ENCODE data around the gene HIVEP2.

DNA sequence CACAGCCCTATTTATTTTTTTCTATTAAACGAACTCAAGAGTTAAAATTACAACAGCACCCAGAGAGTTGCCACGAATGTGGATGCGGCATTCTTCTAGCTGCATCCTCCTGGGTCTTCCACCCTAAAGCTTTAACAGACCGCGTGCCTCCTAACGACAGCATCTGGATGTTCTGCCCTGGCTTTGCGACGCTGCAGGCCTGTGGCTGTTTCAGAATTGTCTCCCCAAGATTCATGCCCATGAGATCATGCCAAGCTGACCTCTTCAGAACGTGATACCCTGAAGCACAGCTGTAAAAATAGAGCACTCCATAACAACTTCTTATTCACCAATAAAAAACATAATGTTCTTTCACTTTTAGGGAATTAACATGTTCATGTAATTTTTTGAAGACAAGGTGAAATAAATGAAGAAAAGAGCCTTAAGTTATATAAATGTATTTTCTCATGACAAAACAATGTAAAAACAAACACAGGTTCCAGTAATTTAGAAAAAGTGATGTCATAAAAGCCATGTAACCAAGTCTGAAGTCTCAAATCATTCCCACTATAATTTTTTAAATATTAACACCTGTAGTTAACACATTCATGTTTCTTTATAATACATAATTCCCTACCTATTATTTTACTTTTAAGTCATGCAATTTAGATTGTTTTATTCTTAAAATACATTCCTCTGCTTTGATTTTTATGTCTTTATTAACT is 26.5 kb downstream of the HIVEP2 start:
- TF ChIP-seq, protein P1, sequence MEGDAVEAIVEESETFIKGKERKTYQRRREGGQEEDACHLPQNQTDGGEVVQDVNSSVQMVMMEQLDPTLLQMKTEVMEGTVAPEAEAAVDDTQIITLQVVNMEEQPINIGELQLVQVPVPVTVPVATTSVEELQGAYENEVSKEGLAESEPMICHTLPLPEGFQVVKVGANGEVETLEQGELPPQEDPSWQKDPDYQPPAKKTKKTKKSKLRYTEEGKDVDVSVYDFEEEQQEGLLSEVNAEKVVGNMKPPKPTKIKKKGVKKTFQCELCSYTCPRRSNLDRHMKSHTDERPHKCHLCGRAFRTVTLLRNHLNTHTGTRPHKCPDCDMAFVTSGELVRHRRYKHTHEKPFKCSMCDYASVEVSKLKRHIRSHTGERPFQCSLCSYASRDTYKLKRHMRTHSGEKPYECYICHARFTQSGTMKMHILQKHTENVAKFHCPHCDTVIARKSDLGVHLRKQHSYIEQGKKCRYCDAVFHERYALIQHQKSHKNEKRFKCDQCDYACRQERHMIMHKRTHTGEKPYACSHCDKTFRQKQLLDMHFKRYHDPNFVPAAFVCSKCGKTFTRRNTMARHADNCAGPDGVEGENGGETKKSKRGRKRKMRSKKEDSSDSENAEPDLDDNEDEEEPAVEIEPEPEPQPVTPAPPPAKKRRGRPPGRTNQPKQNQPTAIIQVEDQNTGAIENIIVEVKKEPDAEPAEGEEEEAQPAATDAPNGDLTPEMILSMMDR (IDR thresholded peaks at IDR 0.05) = no peak
- TF ChIP-seq POLR2AphosphoS5 (IDR thresholded peaks at IDR 0.05) = no peak
- TF ChIP-seq POLR2A (IDR thresholded peaks at IDR 0.05) = no peak
- no peak for TF ChIP-seq EP300 (IDR thresholded peaks at IDR 0.05)

Measured in stomach (tissue), 4 donors.